Prostate gland (tissue), 2 donors: Measurements from ENCODE around the gene GLCE. TPM values are rescaled to one million over a fixed set of nuclear protein-coding genes. Genes with fewer than 3 reads are reported as not detected.

Experiments
- DNase-seq: peaks from one replicate; pipeline ENCODE4 v3.0.0-alpha.2; 2019; ENCODE audit warnings: low spot score
- H3K27ac ChIP-seq, 2 donors: fragments of 200-600 bp; sonication (generic); 2 replicates each; pipeline ENCODE4 v1.5.1; 2017 to 2019
- H3K27me3 ChIP-seq: fragments of 200-600 bp; sonication (generic); replicated peaks from 2 replicates; pipeline ENCODE4 v1.5.1; 2019; ENCODE audit not compliant: insufficient read depth
- H3K36me3 ChIP-seq, 2 donors: fragments of 200-600 bp; sonication (generic); 1 replicate in 1 of 2; 2 replicates in 1 of 2; pipeline versions ENCODE4 v1.5.1 to v1.8.1; 2017 to 2019
- H3K4me1 ChIP-seq: fragments of 200-600 bp; sonication (generic); replicated peaks from 2 replicates; pipeline ENCODE4 v1.5.1; 2019
- H3K4me3 ChIP-seq, 2 donors: fragments of 200-600 bp; sonication (generic); 2 replicates each; pipeline ENCODE4 v1.5.1; 2017 to 2019
- H3K9me3 ChIP-seq: fragments of 200-600 bp; sonication (generic); 2 replicates; pipeline ENCODE4 v1.5.1; 2017
- POLR2A ChIP-seq: fragments of 450-650 bp; IDR thresholded peaks from one replicate; pipeline ENCODE4 v1.6.1; 2016; ENCODE audit warnings: antibody characterized with exemption, mild to moderate bottlenecking
- POLR2AphosphoS5 ChIP-seq: sonication (generic); formaldehyde crosslinking; IDR thresholded peaks from one replicate; pipeline ENCODE4 v1.6.1; 2017; ENCODE audit warnings: antibody characterized with exemption
- WGBS: methylation state at CpG from one replicate; pipeline ENCODE4 v1.1.5; 2018; 5-methylcytosine and 5-hydroxymethylcytosine counted together
- intact Hi-C: fragments of 100-400 bp; cut with DNase I; formaldehyde crosslinking; loops from one replicate; pipeline ENCODE4 v1.14.2; 2022
- total RNA-seq, 2 donors: library from RNA; depleted of rRNA; stranded (reverse); fragments of >200 nt; gene quantifications; one replicate each; pipeline ENCODE4 v1.1.0, GENCODE V29; 2016
- TF ChIP-seq, protein P1 (sequence below), 4 experiments: fragments of 200-600 bp in 2 of 4; fragments of 450-650 bp in 2 of 4; sonication (generic) in 2 of 4; IDR thresholded peaks; 1 replicate in 3 of 4; 2 replicates in 1 of 4; pipeline ENCODE4 v1.5.1; 2016 to 2019; ENCODE audit warnings: antibody characterized with exemption in 4 of 4, mild to moderate bottlenecking in 2 of 4, moderate library complexity in 2 of 4

The GLCE gene
- total RNA-seq, 2 donors from 2014 or later = 17.4 TPM

DNA sequence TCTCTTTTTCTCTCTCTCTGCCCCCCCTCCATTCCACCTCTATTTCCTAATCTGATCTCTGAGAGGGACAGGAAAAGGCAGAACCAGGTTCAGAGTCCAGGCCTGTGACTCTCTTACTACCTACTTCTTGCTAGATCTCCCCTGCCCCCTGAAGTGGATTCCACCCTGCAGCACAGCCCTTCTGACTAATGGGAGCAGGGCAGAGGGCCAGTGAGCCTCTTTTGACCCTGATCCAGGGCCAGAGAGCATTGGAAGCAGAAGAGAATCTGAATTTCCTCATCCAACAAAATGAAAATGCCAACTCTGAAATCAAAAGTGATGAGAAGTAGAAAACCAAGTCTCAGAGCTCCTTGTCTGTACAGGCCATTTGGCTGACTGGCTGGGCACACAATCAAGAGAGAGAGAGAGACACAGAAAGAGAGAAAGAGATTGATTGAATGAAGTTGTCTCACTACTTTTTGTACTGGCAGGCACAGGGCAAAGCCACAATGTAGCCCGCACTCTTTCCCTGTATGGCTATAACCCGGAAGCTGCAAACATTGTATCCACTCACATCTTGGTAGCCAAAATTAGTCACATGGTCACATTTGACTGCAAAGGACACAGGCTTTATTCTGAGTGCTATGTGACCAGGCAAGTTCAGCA, 31.6 kb upstream of the GLCE start:
- Histone ChIP-seq H3K36me3 (no peaks in the 10 kb centered on the region), H3K9me3 (no peaks in the 10 kb centered on the region), H3K27ac (peak overlapping the region; percentile 22 to 52), H3K27me3 (no peaks in the 10 kb centered on the region), H3K4me3 (no peak overlapping the region), H3K4me1 (no peaks in the 10 kb centered on the region)
- intact Hi-C loops = loop anchor here (5.0 kb wide), 1 partner anchor 46 kb away; no protein-coding TSS in a partner anchor
- 38% methylated on average over 2 of the region's 2 CpGs for WGBS
- DNase-seq = peak; percentile 55
- TF ChIP-seq, protein P1, sequence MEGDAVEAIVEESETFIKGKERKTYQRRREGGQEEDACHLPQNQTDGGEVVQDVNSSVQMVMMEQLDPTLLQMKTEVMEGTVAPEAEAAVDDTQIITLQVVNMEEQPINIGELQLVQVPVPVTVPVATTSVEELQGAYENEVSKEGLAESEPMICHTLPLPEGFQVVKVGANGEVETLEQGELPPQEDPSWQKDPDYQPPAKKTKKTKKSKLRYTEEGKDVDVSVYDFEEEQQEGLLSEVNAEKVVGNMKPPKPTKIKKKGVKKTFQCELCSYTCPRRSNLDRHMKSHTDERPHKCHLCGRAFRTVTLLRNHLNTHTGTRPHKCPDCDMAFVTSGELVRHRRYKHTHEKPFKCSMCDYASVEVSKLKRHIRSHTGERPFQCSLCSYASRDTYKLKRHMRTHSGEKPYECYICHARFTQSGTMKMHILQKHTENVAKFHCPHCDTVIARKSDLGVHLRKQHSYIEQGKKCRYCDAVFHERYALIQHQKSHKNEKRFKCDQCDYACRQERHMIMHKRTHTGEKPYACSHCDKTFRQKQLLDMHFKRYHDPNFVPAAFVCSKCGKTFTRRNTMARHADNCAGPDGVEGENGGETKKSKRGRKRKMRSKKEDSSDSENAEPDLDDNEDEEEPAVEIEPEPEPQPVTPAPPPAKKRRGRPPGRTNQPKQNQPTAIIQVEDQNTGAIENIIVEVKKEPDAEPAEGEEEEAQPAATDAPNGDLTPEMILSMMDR (IDR thresholded peaks at IDR 0.05) = no peak
- no peak for TF ChIP-seq POLR2A
- peak; percentile 64 for TF ChIP-seq POLR2AphosphoS5

- H3K4me3 ChIP-seq = no peak overlapping the region
- no peaks in the 10 kb centered on the region for H3K9me3 ChIP-seq
- no peak for TF ChIP-seq POLR2AphosphoS5
- TF ChIP-seq, protein P1 (IDR thresholded peaks at IDR 0.05) = no peak
- no peak for TF ChIP-seq POLR2A
- H3K4me1 ChIP-seq = no peaks in the 10 kb centered on the region
- H3K36me3 ChIP-seq = no peaks in the 10 kb centered on the region
- H3K27ac ChIP-seq = no peak overlapping the region
- intact Hi-C loops = no loop called here
- 65% methylated on average over 7 of the region's 7 CpGs for WGBS
- no peaks in the 10 kb centered on the region for H3K27me3 ChIP-seq
- DNase-seq = no peak
Measured at GRCh38 chr15:69131362-69132220, 28.8 kb upstream of the GLCE start.

DNA sequence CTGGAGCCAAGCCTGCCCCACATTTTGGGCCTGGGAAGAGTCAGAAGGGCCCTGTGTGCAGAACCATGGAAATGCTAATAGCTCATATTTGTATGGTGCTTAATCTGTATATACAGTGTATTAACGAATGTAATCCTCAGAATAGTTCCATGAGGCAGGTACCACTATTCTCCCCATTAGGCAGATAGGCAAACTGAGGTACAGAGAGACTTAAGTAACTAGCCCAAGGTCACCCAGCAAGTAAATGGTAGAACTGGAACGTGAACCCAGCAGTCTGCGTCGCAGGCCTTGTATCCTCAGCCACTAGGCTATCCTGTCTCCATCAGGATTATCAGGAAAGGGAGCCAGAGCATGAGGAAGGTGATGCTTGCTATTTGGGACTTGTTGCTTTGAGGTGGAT, 28.0 kb upstream of the GLCE start:
- 94% methylated on average over 4 of the region's 4 CpGs for WGBS
- TF ChIP-seq, protein P1 (IDR thresholded peaks at IDR 0.05) = no peak
- no peak for TF ChIP-seq POLR2AphosphoS5
- TF ChIP-seq POLR2A = no peak
- no peaks in the 10 kb centered on the region for H3K36me3 ChIP-seq
- no peak for DNase-seq
- no peaks in the 10 kb centered on the region for H3K4me1 ChIP-seq
- H3K27me3 ChIP-seq = no peaks in the 10 kb centered on the region
- intact Hi-C loops = no loop called here
- H3K9me3 ChIP-seq = no peaks in the 10 kb centered on the region
- no peak overlapping the region for H3K4me3 ChIP-seq
- no peak overlapping the region for H3K27ac ChIP-seq

DNA sequence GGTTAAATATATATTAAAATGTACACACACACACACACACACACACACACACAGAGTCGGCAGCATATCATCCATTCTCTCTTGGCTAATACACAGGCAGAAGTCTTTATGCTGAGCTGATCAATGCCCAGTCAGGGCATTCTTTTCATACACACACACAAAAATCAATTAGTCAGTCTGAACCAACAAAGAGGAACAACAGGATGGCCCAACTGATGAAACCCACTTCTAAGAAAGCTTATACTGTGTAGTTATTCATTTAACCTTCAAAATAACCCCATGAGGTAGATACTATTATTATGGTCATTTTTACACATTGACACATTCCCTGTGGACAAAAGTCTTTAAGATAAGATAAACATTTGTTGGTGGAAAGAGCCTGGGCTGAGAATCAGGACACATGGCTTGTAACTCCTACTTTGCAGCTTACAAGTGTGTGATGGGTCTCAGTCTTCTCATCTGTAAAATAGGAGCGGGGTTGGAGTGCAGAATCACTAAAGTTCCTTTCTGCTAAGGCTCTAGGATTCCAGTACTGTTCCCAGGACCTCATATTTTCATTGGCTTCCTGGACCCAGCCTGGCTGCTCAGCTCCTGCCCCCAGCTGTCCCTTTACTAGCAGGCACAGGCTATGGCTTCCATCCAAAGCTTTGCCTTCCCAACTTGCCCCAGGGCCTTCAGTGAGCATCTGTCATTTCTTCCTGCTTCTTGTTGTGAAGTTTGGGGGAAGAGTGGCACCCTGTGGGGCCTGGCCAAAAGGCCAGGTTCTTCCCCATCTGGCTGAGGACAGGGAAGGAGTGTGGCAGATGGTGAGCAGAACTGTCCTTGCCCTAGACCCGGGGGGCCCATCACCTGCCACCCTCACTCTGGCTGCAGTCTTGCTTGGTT, 27.2 kb upstream of the GLCE start:
- Histone ChIP-seq H3K4me3 (no peak overlapping the region), H3K9me3 (no peaks in the 10 kb centered on the region), H3K27me3 (no peaks in the 10 kb centered on the region), H3K36me3 (no peaks in the 10 kb centered on the region), H3K27ac (peak overlapping the region in 1 of 2 donors; percentile 40), H3K4me1 (no peaks in the 10 kb centered on the region)
- DNase-seq = peak; percentile 78
- TF ChIP-seq POLR2A (no peak), POLR2AphosphoS5 (peak; percentile 35)
- WGBS = 36% methylated on average over 3 of the region's 3 CpGs
- intact Hi-C loops = no loop called here
